A549 (cell line): ENCODE data around the gene MAJIN. TPM values are rescaled to one million over a fixed set of nuclear protein-coding genes. Genes with fewer than 3 reads are reported as not detected.

Experiments used
- ATAC-seq, 2 experiments: fragments of 200-7000 bp in 1 of 2; fragments of >200 bp in 1 of 2; cut with Nextera tagmentation in 1 of 2; cut with Tn5 transposase in 1 of 2; 3 replicates each; pipeline versions ENCODE4 v1.8.0 to v1.9.1; 2018 to 2020; ENCODE audit warnings: mild to moderate bottlenecking in 1 of 2, moderate library complexity in 1 of 2
- CTCF ChIA-PET: fragments of 300-600 bp; sonication (Branson Sonifier 250); formaldehyde crosslinking; extraction: SDS; loops from one replicate; lab custom pipeline; 2021; ENCODE audit warnings: antibody characterized with exemption, inconsistent platforms; lab: Yijun Ruan, JAX
- POLR2A ChIA-PET: fragments of 350-600 bp; formaldehyde crosslinking; extraction: SDS; loops from one replicate; lab custom pipeline; 2021; ENCODE audit warnings: antibody characterized with exemption, inconsistent platforms; lab: Yijun Ruan, JAX
- DNase-seq, 2 experiments: peaks; one replicate each; pipeline versions ENCODE4 v3.0.0 to v3.0.0-alpha.2; 2011 to 2016; ENCODE audit warnings: low read depth in 1 of 2, low spot score in 1 of 2
- FAIRE-seq: peaks from 2 replicates; lab custom pipeline; 2011; peaks lifted over from hg19 to GRCh38; lab: Jason Lieb, UNC
- H3K27ac ChIP-seq, 2 experiments: fragments of >200 bp; sonication (Bioruptor Twin); formaldehyde crosslinking; 3 replicates each; pipeline ENCODE4 v1.5.1; 2016 to 2017
- H3K4me1 ChIP-seq: fragments of >200 bp; sonication (Bioruptor Twin); formaldehyde crosslinking; 3 replicates; pipeline ENCODE4 v1.6.1; 2016
- H3K4me2 ChIP-seq: fragments of >200 bp; sonication (Bioruptor Twin); formaldehyde crosslinking; 3 replicates; pipeline ENCODE4 v1.6.1; 2016
- H3K4me3 ChIP-seq: fragments of >200 bp; sonication (Bioruptor Twin); formaldehyde crosslinking; 3 replicates; pipeline ENCODE4 v1.5.1; 2016
- H3K9me3 ChIP-seq: fragments of >200 bp; sonication (Bioruptor Twin); formaldehyde crosslinking; 3 replicates; pipeline ENCODE4 v1.6.1; 2016
- CBX2 ChIP-seq: fragments of 200-600 bp; sonication (generic); IDR thresholded peaks from 2 replicates; pipeline ENCODE4 v1.6.1; 2016; ENCODE audit warnings: low read depth, mild to moderate bottlenecking, borderline replicate concordance
- CBX8 ChIP-seq: fragments of 200-600 bp; sonication (generic); IDR thresholded peaks from 2 replicates; pipeline ENCODE4 v1.6.1; 2016
- CHD4 ChIP-seq: fragments of 200-600 bp; sonication (generic); IDR thresholded peaks from 2 replicates; pipeline ENCODE4 v1.6.1; 2016; ENCODE audit warnings: antibody characterized with exemption, mild to moderate bottlenecking, borderline replicate concordance
- EP300 ChIP-seq, 2 experiments: fragments of >200 bp; sonication (Bioruptor Twin); formaldehyde crosslinking; IDR thresholded peaks; 2 replicates in 1 of 2; 3 replicates in 1 of 2; pipeline ENCODE4 v1.6.1; 2016 to 2017
- FOSL2 ChIP-seq, 2 experiments: fragments of 450-650 bp in 1 of 2; fragments of >200 bp in 1 of 2; sonication (Bioruptor Twin) in 1 of 2; formaldehyde crosslinking; IDR thresholded peaks; 2 replicates each; pipeline versions ENCODE4 v1.5.0 to v1.6.1; 2016 to 2020; ENCODE audit warnings: mild to moderate bottlenecking in 1 of 2, moderate library complexity in 1 of 2
- FOXS1 ChIP-seq: fragments of 250-450 bp; sonication (Bioruptor Pico); IDR thresholded peaks from 2 replicates; pipeline ENCODE4 v1.5.0; 2020; ENCODE audit warnings: mild to moderate bottlenecking, moderate library complexity
- GATA3 ChIP-seq: IDR thresholded peaks from 2 replicates; pipeline ENCODE4 v1.6.1; 2012; ENCODE audit warnings: borderline replicate concordance
- HDAC2 ChIP-seq: fragments of 200-600 bp; sonication (generic); IDR thresholded peaks from 2 replicates; pipeline ENCODE4 v1.6.1; 2016
- HOXA7 ChIP-seq: fragments of 250-450 bp; sonication (Bioruptor Pico); IDR thresholded peaks from 2 replicates; pipeline ENCODE4 v1.5.0; 2020; ENCODE audit warnings: mild to moderate bottlenecking, moderate library complexity
- HOXB13 ChIP-seq: fragments of 250-450 bp; sonication (Bioruptor Pico); IDR thresholded peaks from 2 replicates; pipeline ENCODE4 v1.5.0; 2020; ENCODE audit warnings: low read depth, mild to moderate bottlenecking, moderate library complexity
- HOXB5 ChIP-seq: fragments of 250-450 bp; sonication (Bioruptor Pico); IDR thresholded peaks from 2 replicates; pipeline ENCODE4 v1.5.0; 2020; ENCODE audit warnings: mild to moderate bottlenecking, moderate library complexity
- JUN ChIP-seq, 2 experiments: fragments of >200 bp; sonication (Bioruptor Twin); formaldehyde crosslinking; IDR thresholded peaks; 2 replicates in 1 of 2; 3 replicates in 1 of 2; pipeline ENCODE4 v1.6.1; 2016 to 2017
- MAZ ChIP-seq: fragments of 150-350 bp; IDR thresholded peaks from 2 replicates; pipeline ENCODE4 v1.6.1; 2014; ENCODE audit warnings: antibody characterized with exemption, low read depth, low read length, borderline replicate concordance
- NPAS2 ChIP-seq: fragments of 250-450 bp; sonication (Bioruptor Pico); IDR thresholded peaks from 2 replicates; pipeline ENCODE4 v1.8.0; 2022; ENCODE audit warnings: mild to moderate bottlenecking, moderate library complexity, borderline replicate concordance
- NR3C1 ChIP-seq: fragments of >200 bp; sonication (Bioruptor Twin); formaldehyde crosslinking; IDR thresholded peaks from 3 replicates; pipeline ENCODE4 v1.6.1; 2017
- PHF8 ChIP-seq: fragments of 200-600 bp; sonication (generic); IDR thresholded peaks from 2 replicates; pipeline ENCODE4 v1.6.1; 2016; ENCODE audit warnings: low read depth, mild to moderate bottlenecking, antibody characterized with exemption, moderate library complexity, borderline replicate concordance
- POLR2A ChIP-seq: IDR thresholded peaks from 2 replicates; pipeline ENCODE4 v1.6.1; 2012; ENCODE audit warnings: mild to moderate bottlenecking, low read length
- POLR2AphosphoS2 ChIP-seq: conservative IDR thresholded peaks from 2 replicates; pipeline ENCODE4 v1.6.1; 2012; ENCODE audit warnings: low read length, improper control_type of control experiment, inconsistent platforms
- RAD21 ChIP-seq, 2 experiments: fragments of >200 bp in 1 of 2; sonication (Bioruptor Twin) in 1 of 2; formaldehyde crosslinking in 1 of 2; IDR thresholded peaks in 1 of 2; conservative IDR thresholded peaks in 1 of 2; 2 replicates in 1 of 2; 3 replicates in 1 of 2; pipeline ENCODE4 v1.6.1; 2012 to 2018; ENCODE audit warnings: inconsistent platforms in 1 of 2
- RFX5 ChIP-seq: fragments of 450-650 bp; IDR thresholded peaks from 2 replicates; pipeline ENCODE4 v1.7.1; 2014; ENCODE audit warnings: antibody characterized with exemption, mild to moderate bottlenecking, moderate library complexity
- SMC3 ChIP-seq: fragments of >200 bp; sonication (Bioruptor Twin); formaldehyde crosslinking; IDR thresholded peaks from 3 replicates; pipeline ENCODE4 v1.6.1; 2018; ENCODE audit warnings: inconsistent platforms
- SREBF2 ChIP-seq: fragments of 450-650 bp; IDR thresholded peaks from 2 replicates; pipeline ENCODE4 v1.6.1; 2014; ENCODE audit warnings: mild to moderate bottlenecking, moderate library complexity
- TFCP2L1 ChIP-seq: fragments of 250-450 bp; sonication (Bioruptor Pico); IDR thresholded peaks from 2 replicates; pipeline ENCODE4 v1.5.0; 2021; ENCODE audit warnings: mild to moderate bottlenecking
- TP53 ChIP-seq: fragments of 250-450 bp; sonication (Bioruptor Pico); IDR thresholded peaks from 2 replicates; pipeline ENCODE4 v1.5.0; 2021; ENCODE audit warnings: mild to moderate bottlenecking, moderate library complexity
- ZFP36 ChIP-seq: fragments of 450-650 bp; IDR thresholded peaks from 2 replicates; pipeline ENCODE4 v1.6.1; 2014; ENCODE audit warnings: borderline replicate concordance; ENCODE audit not compliant: partially characterized antibody
- WGBS: methylation state at CpG from one replicate; pipeline ENCODE4 v1.1.6; 2017; ENCODE audit errors: missing lambda C conversion rate; 5-methylcytosine and 5-hydroxymethylcytosine counted together
- polyA plus RNA-seq, 4 experiments: library from polyadenylated mRNA; depleted of rRNA in 3 of 4; stranded (reverse); fragments of >200 nt; fragmentation: RNase III in 1 of 4; extraction: RNeasy Plus Mini Kit Qiagen cat#74134 plus additional on column Dnase treatment in 1 of 4; gene quantifications; 2 replicates in 3 of 4; 3 replicates in 1 of 4; pipeline ENCODE4 v1.2.3, GENCODE V29; 2011 to 2017
- TF ChIP-seq, protein P1 (sequence below): fragments of 450-650 bp; IDR thresholded peaks from 2 replicates; pipeline ENCODE4 v1.6.1; 2014; ENCODE audit warnings: antibody characterized with exemption
- TF ChIP-seq, protein P2 (sequence below): fragments of >200 bp; sonication (Bioruptor Twin); formaldehyde crosslinking; IDR thresholded peaks from 2 replicates; pipeline ENCODE4 v1.6.1; 2016
- TF ChIP-seq, protein P3 (sequence below): fragments of >200 bp; sonication (Bioruptor Twin); formaldehyde crosslinking; IDR thresholded peaks from 3 replicates; pipeline ENCODE4 v1.6.1; 2016
- TF ChIP-seq, protein P4 (sequence below): IDR thresholded peaks from 2 replicates; pipeline ENCODE4 v1.6.1; 2012; ENCODE audit warnings: low read depth, borderline replicate concordance
- TF ChIP-seq, protein P5 (sequence below): fragments of 150-350 bp; IDR thresholded peaks from 2 replicates; pipeline ENCODE4 v1.6.1; 2014; ENCODE audit warnings: low read depth, mild to moderate bottlenecking, low read length
- TF ChIP-seq, protein P6 (sequence below): fragments of 250-450 bp; sonication (Bioruptor Pico); IDR thresholded peaks from 2 replicates; pipeline ENCODE4 v1.5.0; 2020; ENCODE audit warnings: low read depth, mild to moderate bottlenecking, moderate library complexity
- TF ChIP-seq, protein P7 (sequence below): fragments of >200 bp; sonication (Bioruptor Twin); formaldehyde crosslinking; IDR thresholded peaks from 3 replicates; pipeline ENCODE4 v1.5.1; 2016

MAJIN gene
- polyA plus RNA-seq, 2 of the 4 experiments (the other 2 are of a cell fraction): 0.12 TPM; not detected in 1

DNA sequence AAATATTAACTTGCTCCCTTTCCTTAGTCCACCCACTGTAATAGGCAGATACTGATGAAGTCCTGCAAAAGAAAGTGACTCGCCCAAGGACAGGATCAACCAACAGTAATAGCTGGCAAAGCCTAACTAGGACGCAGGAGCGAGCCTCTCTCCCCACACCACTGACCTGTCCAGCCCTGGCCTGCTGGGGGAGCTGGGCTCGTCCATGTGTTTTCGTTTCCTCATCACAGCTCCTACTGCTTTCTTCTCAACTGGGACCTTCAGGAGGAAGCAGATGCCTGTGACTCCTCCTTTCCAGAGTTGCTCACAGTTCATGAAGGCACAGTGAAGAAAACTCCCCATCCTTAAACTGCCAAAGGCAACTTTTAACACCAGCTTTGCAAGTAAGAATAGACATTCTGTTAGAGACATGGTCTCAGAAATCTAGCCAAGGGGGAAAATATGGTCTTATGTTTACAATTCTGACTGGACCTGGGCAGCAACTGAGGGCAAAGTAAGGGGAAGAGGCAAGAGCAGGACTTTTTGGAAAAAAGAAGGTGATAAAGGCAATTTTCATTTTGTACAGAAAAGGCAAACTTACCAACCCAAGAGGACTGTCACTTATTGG lies 24.6 kb downstream of the MAJIN start:
- Histone ChIP-seq H3K4me2 (no peak overlapping the region), H3K9me3 (no peaks in the 10 kb centered on the region), H3K27ac (no peak overlapping the region), H3K4me1 (no peaks in the 10 kb centered on the region), H3K4me3 (no peak overlapping the region)
- FAIRE-seq: no peak
- ATAC-seq: peak; percentile 56 to 78; a peak in 5 of 6 replicates
- POLR2A ChIA-PET: no interaction called here
- WGBS: 60% methylated on average over 5 of the region's 5 CpGs
- DNase-seq: peak in 1 of 2 experiments; percentile 27
- TF ChIP-seq CBX8 (no peak), HDAC2 (no peak), CHD4 (no peak), TP53 (CRISPR knock-in tag) (no peak), RFX5 (no peak), POLR2A (no peak), SREBF2 (no peak), RAD21 (conservative IDR thresholded peaks at IDR 0.05 in 1 of 2, IDR thresholded peaks at IDR 0.05 in 1 of 2) (no peak), PHF8 (no peak), ZFP36 (no peak), HOXA7 (CRISPR knock-in tag) (no peak), SMC3 (no peak), HOXB5 (CRISPR knock-in tag) (no peak)
- TF ChIP-seq, protein P1, sequence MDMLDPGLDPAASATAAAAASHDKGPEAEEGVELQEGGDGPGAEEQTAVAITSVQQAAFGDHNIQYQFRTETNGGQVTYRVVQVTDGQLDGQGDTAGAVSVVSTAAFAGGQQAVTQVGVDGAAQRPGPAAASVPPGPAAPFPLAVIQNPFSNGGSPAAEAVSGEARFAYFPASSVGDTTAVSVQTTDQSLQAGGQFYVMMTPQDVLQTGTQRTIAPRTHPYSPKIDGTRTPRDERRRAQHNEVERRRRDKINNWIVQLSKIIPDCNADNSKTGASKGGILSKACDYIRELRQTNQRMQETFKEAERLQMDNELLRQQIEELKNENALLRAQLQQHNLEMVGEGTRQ: no peak
- TF ChIP-seq, protein P2, sequence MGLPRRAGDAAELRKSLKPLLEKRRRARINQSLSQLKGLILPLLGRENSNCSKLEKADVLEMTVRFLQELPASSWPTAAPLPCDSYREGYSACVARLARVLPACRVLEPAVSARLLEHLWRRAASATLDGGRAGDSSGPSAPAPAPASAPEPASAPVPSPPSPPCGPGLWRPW: no peak
- TF ChIP-seq, protein P3, sequence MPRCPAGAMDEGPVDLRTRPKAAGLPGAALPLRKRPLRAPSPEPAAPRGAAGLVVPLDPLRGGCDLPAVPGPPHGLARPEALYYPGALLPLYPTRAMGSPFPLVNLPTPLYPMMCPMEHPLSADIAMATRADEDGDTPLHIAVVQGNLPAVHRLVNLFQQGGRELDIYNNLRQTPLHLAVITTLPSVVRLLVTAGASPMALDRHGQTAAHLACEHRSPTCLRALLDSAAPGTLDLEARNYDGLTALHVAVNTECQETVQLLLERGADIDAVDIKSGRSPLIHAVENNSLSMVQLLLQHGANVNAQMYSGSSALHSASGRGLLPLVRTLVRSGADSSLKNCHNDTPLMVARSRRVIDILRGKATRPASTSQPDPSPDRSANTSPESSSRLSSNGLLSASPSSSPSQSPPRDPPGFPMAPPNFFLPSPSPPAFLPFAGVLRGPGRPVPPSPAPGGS: no peak
- CTCF ChIA-PET: interaction anchor here (1.4 to 3.7 kb wide), 4 partner anchors 8 to 66 kb away, joined by 3 to 15 read pairs (median 6); partner anchors contain the start of gene ARL2

DNA sequence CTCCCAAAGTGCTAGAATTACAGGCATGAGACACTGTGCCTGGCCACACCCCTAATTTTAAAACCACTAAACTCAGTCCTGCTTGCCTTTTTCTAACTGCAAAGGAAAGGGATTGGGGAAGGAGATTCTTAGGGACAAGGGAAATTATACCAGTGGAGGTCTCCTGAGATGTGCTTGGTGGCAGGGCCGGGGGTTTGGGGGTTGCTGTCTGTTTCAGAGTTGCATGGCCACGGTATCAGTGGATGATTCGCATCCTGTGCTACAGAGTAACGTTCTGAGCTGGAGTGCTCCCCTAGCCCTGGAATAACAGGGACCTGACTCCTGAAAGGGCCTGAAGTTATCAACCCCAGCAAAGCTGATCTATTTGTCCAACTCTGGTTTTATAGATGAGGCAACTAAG lies 35.4 kb downstream of the MAJIN start:
- POLR2A ChIA-PET: no interaction called here
- no peak for FAIRE-seq
- Histone ChIP-seq H3K4me3 (no peak overlapping the region), H3K4me2 (no peak overlapping the region), H3K4me1 (no peaks in the 10 kb centered on the region), H3K9me3 (no peaks in the 10 kb centered on the region), H3K27ac (no peak overlapping the region)
- no peak for TF ChIP-seq SREBF2
- no peak for TF ChIP-seq HOXB13 (CRISPR knock-in tag)
- no peak for TF ChIP-seq POLR2A
- TF ChIP-seq, protein P4, sequence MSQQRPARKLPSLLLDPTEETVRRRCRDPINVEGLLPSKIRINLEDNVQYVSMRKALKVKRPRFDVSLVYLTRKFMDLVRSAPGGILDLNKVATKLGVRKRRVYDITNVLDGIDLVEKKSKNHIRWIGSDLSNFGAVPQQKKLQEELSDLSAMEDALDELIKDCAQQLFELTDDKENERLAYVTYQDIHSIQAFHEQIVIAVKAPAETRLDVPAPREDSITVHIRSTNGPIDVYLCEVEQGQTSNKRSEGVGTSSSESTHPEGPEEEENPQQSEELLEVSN: no peak
- TF ChIP-seq NPAS2 (CRISPR knock-in tag): no peak
- TF ChIP-seq, protein P5, sequence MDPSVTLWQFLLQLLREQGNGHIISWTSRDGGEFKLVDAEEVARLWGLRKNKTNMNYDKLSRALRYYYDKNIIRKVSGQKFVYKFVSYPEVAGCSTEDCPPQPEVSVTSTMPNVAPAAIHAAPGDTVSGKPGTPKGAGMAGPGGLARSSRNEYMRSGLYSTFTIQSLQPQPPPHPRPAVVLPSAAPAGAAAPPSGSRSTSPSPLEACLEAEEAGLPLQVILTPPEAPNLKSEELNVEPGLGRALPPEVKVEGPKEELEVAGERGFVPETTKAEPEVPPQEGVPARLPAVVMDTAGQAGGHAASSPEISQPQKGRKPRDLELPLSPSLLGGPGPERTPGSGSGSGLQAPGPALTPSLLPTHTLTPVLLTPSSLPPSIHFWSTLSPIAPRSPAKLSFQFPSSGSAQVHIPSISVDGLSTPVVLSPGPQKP: no peak
- TF ChIP-seq POLR2AphosphoS2: no peak
- no peak for TF ChIP-seq ZFP36
- no peak for TF ChIP-seq CBX2
- TF ChIP-seq GATA3: no peak
- no peak for TF ChIP-seq TFCP2L1 (CRISPR knock-in tag)
- no peak for TF ChIP-seq FOXS1 (CRISPR knock-in tag)
- TF ChIP-seq, protein P6, sequence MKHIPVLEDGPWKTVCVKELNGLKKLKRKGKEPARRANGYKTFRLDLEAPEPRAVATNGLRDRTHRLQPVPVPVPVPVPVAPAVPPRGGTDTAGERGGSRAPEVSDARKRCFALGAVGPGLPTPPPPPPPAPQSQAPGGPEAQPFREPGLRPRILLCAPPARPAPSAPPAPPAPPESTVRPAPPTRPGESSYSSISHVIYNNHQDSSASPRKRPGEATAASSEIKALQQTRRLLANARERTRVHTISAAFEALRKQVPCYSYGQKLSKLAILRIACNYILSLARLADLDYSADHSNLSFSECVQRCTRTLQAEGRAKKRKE (CRISPR knock-in tag): no peak
- TF ChIP-seq NR3C1: no peak
- no peak for TF ChIP-seq MAZ
- TF ChIP-seq JUN (IDR thresholded peaks at IDR 0.05): no peak
- TF ChIP-seq EP300 (IDR thresholded peaks at IDR 0.05): no peak
- TF ChIP-seq FOSL2 (IDR thresholded peaks at IDR 0.05): no peak
- no peak for TF ChIP-seq FOSL2 (CRISPR knock-in tag; IDR thresholded peaks at IDR 0.05)
- TF ChIP-seq, protein P7, sequence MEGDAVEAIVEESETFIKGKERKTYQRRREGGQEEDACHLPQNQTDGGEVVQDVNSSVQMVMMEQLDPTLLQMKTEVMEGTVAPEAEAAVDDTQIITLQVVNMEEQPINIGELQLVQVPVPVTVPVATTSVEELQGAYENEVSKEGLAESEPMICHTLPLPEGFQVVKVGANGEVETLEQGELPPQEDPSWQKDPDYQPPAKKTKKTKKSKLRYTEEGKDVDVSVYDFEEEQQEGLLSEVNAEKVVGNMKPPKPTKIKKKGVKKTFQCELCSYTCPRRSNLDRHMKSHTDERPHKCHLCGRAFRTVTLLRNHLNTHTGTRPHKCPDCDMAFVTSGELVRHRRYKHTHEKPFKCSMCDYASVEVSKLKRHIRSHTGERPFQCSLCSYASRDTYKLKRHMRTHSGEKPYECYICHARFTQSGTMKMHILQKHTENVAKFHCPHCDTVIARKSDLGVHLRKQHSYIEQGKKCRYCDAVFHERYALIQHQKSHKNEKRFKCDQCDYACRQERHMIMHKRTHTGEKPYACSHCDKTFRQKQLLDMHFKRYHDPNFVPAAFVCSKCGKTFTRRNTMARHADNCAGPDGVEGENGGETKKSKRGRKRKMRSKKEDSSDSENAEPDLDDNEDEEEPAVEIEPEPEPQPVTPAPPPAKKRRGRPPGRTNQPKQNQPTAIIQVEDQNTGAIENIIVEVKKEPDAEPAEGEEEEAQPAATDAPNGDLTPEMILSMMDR: no peak
- TF ChIP-seq CBX8: no peak
- CTCF ChIA-PET: interaction anchor here (0.9 to 3.2 kb wide), 5 partner anchors 12 to 78 kb away, joined by 3 to 11 read pairs (median 4); partner anchors contain the start of genes ARL2 and PPP2R5B
- WGBS: 72% methylated on average over 4 of the region's 4 CpGs
- ATAC-seq: no peak
- DNase-seq: no peak
